Stimulated activated CD8-positive, alpha-beta memory T cell treated with anti-CD3 and anti-CD28 coated beads, Interleukin-7, amount 100 ng/mL, for 4 hours (primary cell): Measurements from ENCODE around the gene DAPK1.

ENCODE experiments used
- DNase-seq, 2 donors: peaks; one replicate each; pipeline ENCODE4 v3.0.0-alpha.2; 2020; ENCODE audit warnings: low read depth in 2 of 2

The DAPK1 gene

DNA sequence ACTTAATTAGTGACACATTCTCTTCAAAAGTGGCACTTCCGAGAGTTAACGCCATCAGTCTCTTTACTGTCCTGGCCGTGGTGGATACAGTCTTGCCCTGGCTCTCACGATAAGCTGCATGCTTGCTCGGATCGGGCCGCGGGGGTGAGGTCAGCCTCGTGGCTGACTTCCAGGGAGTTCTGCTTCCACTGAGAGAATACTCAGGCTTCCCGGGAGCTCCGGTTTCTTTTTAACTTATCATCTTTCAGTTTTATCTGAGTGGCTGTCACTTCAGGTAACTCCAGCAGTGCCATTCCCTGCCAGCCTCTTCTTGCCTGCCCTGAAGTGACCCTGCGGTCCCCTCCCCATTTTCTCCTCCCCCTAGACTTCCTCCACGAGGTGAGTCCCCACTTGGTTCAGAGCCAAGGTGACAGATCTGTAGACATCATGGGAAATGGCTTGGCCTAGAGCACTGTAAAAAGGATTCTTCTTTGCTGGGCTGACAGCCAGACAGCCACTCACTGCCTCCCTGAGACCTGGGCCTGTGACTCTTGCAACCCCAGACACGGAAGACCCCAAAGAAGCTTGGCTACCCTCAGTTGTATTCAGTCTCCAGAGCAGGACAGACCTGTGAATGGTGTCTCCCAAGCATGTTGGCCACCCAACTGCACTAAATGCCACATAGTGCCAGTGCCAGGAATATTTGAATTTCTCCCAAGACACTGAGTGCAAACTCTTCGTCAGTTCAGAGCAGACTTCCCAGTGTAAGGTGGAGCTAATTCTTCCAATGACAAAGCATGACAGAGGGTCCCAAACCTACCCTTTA, 95.1 kb downstream of the DAPK1 start:
- DNase-seq = no peak

- no peak for DNase-seq
Observed at GRCh38 chr9:87593359-87593980, 95.8 kb downstream of the DAPK1 start.

- no peak for DNase-seq
Observed at GRCh38 chr9:87594194-87594593, 96.5 kb downstream of the DAPK1 start.

DNA sequence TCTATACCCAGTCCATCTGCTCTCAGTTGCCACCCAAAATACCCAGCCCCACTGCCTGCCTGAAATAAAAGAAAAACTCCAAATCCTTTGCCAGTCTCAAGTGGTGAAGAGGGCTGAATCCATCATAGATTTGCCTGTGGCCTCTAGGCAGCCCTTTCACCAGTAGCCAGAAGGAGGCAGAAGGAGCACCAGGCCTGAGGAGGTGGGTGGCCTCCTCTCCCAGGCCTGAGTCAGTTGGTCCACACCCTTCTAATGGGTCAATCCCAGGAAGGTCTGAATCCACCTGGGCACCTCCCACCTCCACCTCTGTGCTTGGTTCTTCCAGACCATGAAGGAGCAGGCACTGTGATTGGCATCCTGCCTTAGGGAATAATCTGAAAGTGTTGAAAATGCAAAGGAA, 97.0 kb downstream of the DAPK1 start:
- no peak for DNase-seq

GRCh38 chr9:87595610-87596009, 97.9 kb downstream of the DAPK1 start:
- no peak for DNase-seq

- DNase-seq = no peak
Observed at GRCh38 chr9:87596862-87597261, 99.2 kb downstream of the DAPK1 start.

DNA sequence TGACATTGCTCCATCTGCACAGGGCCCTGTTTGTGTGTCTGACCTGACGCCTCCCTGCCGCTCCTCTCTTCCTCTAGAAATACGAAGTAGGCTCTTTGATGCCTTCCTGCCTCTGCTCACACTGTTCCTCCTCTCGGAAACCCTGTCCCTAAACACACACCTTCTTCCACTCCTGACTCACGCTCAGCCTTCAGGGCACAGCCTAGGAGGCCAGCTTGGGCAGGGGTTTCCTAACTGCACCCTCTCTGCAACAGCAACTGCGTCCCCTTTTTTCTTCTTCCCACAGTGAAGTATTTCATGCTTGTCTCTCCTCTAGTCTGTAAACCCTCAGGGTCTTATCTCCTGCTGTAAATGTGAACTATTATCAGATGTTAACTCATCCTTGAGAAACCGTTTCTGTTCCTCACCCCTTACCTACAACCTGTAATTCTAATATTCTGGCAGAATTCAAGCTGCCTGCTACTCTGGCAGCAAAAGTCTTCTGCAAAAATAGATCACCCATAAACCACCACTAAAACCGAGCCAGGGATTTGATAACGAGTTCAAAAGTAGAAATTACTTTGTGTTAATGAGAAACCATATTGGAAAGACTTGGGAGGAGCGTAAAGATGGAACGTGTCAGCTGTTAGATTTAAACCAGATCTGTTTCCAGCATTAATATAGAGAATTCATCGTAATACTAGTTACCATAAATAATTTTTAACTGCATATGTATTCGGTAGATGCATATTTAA, 100.2 kb downstream of the DAPK1 start:
- DNase-seq = no peak

GRCh38 chr9:87599901-87600610, 102.4 kb downstream of the DAPK1 start:
- DNase-seq = no peak

- no peak for DNase-seq
Observed at GRCh38 chr9:87601176-87601575, 103.5 kb downstream of the DAPK1 start.

GRCh38 chr9:87601595-87601994, 103.9 kb downstream of the DAPK1 start:
- no peak for DNase-seq

GRCh38 chr9:87602933-87603643, 105.4 kb downstream of the DAPK1 start:
- no peak for DNase-seq

GRCh38 chr9:87603854-87604490, 106.3 kb downstream of the DAPK1 start:
- no peak for DNase-seq

DNA sequence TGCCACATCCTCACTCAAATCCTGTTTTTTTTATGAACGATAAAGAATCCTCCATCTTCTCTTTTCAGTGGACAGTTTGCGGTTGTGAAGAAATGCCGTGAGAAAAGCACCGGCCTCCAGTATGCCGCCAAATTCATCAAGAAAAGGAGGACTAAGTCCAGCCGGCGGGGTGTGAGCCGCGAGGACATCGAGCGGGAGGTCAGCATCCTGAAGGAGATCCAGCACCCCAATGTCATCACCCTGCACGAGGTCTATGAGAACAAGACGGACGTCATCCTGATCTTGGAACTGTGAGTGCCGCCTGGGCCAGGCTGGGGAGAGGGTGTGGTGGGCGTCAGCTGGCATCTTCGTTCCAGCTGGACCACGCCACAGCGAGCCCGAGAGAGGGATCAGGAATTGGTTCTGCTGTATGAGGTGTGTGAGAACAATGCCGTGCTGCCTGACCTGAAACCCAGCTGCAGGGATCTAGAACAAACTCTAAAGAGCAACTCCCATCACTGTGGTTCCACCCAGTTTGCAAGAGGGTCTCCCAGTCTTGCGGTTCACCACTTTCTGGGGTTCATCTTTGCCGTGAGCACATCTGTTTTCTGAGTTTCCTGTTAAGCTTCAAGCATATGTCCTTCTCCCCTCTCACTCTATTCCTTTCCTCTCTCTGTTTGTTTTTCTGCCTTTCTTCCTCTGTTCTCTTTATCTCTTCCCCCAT, 107.4 kb downstream of the DAPK1 start:
- DNase-seq = no peak

DNA sequence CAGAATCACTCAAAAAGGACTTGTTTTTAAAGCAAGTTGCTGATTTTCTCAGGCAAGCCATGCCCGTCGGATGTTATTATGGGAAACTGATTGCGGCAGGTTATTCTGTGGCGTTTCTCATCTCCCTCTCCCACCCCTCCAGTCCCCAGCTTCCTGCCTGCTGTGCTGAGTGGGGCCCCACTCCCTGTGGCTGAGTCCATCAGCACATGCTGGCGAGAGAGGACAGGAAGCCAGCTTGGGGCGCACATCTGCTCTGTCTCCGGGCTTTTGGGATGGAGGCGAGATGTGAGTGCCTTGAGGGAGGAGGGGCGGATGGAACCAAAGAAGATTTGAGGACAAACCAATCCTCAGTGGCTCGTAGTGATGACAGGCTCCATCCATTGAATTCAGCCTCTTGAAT, 108.0 kb downstream of the DAPK1 start:
- DNase-seq = no peak

DNA sequence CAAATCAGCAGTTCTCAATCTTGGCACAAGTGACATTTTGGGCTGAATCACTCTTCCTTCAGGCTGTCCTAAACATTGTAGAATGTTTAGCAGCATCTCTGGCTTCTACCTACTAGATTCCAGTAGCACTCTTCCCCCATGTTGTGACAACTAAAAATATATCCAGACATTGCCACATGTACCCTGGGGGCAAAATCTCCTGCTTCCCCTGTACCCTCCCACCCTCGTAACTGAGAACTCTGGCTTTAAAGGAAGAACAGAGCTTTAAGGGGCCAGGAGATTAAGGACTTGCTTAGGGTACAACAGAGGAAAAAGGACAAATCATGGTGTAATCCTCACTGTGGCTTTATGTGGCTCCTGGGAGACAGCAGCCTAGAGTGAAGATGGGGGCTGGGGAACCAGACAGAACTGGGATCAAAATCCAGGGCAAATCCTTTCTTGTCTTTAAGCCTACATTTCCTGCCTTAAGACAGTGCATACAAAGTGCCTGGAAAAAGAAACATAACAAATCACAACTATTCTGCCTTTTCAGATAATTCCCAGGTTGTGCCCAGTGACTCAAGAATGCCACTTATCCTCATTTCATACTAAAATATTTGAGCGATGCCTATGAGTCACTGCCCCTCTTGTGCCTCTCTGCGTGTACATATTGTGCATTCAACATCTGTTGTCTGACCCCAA, 109.3 kb downstream of the DAPK1 start:
- DNase-seq = no peak

DNA sequence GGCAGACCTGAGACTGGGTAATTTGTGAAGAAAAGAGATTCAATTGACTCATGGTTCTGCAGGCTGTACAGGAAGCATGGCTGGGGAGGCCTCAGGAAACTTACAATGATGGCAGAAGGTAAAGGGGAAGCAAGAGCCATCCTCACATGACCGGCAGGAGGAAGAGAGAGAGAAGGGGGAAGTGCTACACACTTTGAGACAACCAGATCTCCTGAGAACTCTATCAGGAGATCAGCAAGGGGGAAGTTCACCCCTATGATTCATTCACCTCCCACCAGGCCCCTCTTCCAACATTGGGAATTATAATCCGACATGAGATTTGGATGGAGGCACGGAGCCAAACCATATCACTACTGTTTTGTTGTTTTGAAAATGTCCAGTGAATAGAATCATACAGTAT, 110.2 kb downstream of the DAPK1 start:
- no peak for DNase-seq

DNA sequence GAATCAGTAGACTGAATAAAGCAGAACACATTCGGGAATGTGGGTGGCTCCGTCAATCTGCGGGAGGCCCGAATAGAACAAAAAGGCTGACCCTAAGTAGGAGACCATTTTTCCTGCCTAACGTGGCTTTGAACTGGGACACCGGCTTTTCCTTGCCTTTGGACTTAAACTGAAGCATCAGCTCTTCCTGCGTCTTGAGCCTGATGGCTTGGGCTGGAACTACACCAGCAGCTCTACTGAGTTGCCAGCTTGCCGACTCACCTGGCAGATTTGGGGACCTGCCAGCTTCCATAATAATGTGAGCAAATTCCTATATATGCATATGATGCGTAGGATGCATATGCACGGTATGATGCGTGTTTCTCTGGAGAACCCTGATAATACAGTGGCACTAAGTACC, 111.3 kb downstream of the DAPK1 start:
- no peak for DNase-seq

DNA sequence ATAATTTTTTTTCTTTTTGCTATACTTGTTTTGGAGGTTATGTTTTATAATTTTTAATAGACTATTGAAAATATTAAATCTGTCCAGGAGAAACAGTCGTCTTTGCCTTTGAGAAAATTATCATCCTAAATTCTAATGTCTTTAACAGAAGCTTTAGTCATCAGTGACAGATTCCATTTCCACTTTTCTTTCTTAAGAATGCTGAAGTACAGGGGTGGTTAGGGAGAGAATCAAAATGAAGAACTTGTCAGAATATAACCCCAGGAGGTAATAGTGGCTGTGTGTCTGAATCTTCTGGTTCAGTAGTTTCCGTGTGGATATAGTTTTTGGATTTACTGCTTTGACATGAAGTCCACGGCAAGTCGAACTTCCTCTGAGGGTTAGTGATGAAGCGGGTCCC, 111.8 kb downstream of the DAPK1 start:
- DNase-seq = no peak

- no peak for DNase-seq
Observed at GRCh38 chr9:87610200-87611155, 112.8 kb downstream of the DAPK1 start.
